ENCODE results near the gene ZNF385B. TPM values are rescaled to one million over a fixed set of nuclear protein-coding genes. Genes with fewer than 3 reads are reported as not detected.

ZNF385B gene
- total RNA-seq, 1 experiment from 2014 or later, result 0.57 TPM

GRCh38 chr2:179875864-179876263, 14.5 kb upstream of the ZNF385B start:
- H3K9me3 Mint-ChIP-seq (ENCODE audit: low read depth, unreplicated experiment), result no peaks in the 10 kb centered on the region
- no peak overlapping the region for H3K4me3 Mint-ChIP-seq (ENCODE audit: low read depth, unreplicated experiment)
- peaks cover 24% of the 10 kb centered on the region for H3K27me3 Mint-ChIP-seq (ENCODE audit: unreplicated experiment)
- no peaks in the 10 kb centered on the region for H3K36me3 Mint-ChIP-seq (ENCODE audit: insufficient read depth, unreplicated experiment)
- BruUV-seq (replicated peaks), result no TSS peak
- no peaks in the 10 kb centered on the region for H3K4me1 Mint-ChIP-seq (ENCODE audit: low read depth, unreplicated experiment)
- no peak overlapping the region for H3K27ac Mint-ChIP-seq (ENCODE audit: unreplicated experiment)
- intact Hi-C loops (cut with micrococcal nuclease; ENCODE audit: unreplicated experiment), result no loop called here
- TF ChIP-seq CTCF (IDR thresholded peaks at IDR 0.05; ENCODE audit: unreplicated experiment), result no peak
- no peak for DNase-seq
- CTCF ChIA-PET, result interaction anchor here (0.6 kb wide), 1 partner anchor 116 kb away, joined by 3 read pairs; no protein-coding TSS in a partner anchor

GRCh38 chr2:179862898-179863458, 1.6 kb upstream of the ZNF385B start:
- intact Hi-C loops (cut with micrococcal nuclease; ENCODE audit: unreplicated experiment), result no loop called here
- DNase-seq, result no peak
- H3K27ac Mint-ChIP-seq (ENCODE audit: unreplicated experiment), result no peak overlapping the region
- TF ChIP-seq CTCF (IDR thresholded peaks at IDR 0.05; ENCODE audit: unreplicated experiment), result no peak
- H3K36me3 Mint-ChIP-seq (ENCODE audit: insufficient read depth, unreplicated experiment), result peaks cover 6% of the 10 kb centered on the region
- CTCF ChIA-PET, result interaction anchor here (0.5 kb wide), 1 partner anchor 24 kb away, joined by 3 read pairs; no protein-coding TSS in a partner anchor
- no peak overlapping the region for H3K4me3 Mint-ChIP-seq (ENCODE audit: low read depth, unreplicated experiment)
- H3K4me1 Mint-ChIP-seq (ENCODE audit: low read depth, unreplicated experiment), result peaks cover 15% of the 10 kb centered on the region
- BruUV-seq (replicated peaks), result no TSS peak
- peaks cover 45% of the 10 kb centered on the region for H3K27me3 Mint-ChIP-seq (ENCODE audit: unreplicated experiment)
- H3K9me3 Mint-ChIP-seq (ENCODE audit: low read depth, unreplicated experiment), result no peaks in the 10 kb centered on the region

- no TSS peak for BruUV-seq (replicated peaks)
- CTCF ChIA-PET, result no interaction called here
- intact Hi-C loops (cut with micrococcal nuclease; ENCODE audit: unreplicated experiment), result no loop called here
Measured at GRCh38 chr2:179861027-179861415, 391 bp downstream of the ZNF385B start.

GRCh38 chr2:179860255-179861026, 971 bp downstream of the ZNF385B start:
- peaks cover 22% of the 10 kb centered on the region for H3K4me1 Mint-ChIP-seq (ENCODE audit: low read depth, unreplicated experiment)
- H3K9me3 Mint-ChIP-seq (ENCODE audit: low read depth, unreplicated experiment), result no peaks in the 10 kb centered on the region
- H3K36me3 Mint-ChIP-seq (ENCODE audit: insufficient read depth, unreplicated experiment), result peaks cover 6% of the 10 kb centered on the region
- no peak for DNase-seq
- TF ChIP-seq CTCF (IDR thresholded peaks at IDR 0.05; ENCODE audit: unreplicated experiment), result no peak
- H3K4me3 Mint-ChIP-seq (ENCODE audit: low read depth, unreplicated experiment), result peak overlapping the region; percentile 72
- intact Hi-C loops (cut with micrococcal nuclease; ENCODE audit: unreplicated experiment), result no loop called here
- CTCF ChIA-PET, result no interaction called here
- peaks cover 68% of the 10 kb centered on the region for H3K27me3 Mint-ChIP-seq (ENCODE audit: unreplicated experiment)
- no TSS peak for BruUV-seq (replicated peaks)
- H3K27ac Mint-ChIP-seq (ENCODE audit: unreplicated experiment), result no peak overlapping the region

More at GRCh38 chr2:179861027-179861415, 391 bp downstream of the ZNF385B start:
- Mint-ChIP-seq H3K4me1 (ENCODE audit: low read depth, unreplicated experiment) (peaks cover 22% of the 10 kb centered on the region), H3K4me3 (ENCODE audit: low read depth, unreplicated experiment) (peak overlapping the region; percentile 72), H3K27ac (ENCODE audit: unreplicated experiment) (no peak overlapping the region), H3K9me3 (ENCODE audit: low read depth, unreplicated experiment) (no peaks in the 10 kb centered on the region), H3K27me3 (ENCODE audit: unreplicated experiment) (peaks cover 65% of the 10 kb centered on the region), H3K36me3 (ENCODE audit: insufficient read depth, unreplicated experiment) (peaks cover 6% of the 10 kb centered on the region)
- TF ChIP-seq CTCF (IDR thresholded peaks at IDR 0.05; ENCODE audit: unreplicated experiment), result no peak
- peak; percentile 37 for DNase-seq

All from Calu3 (cell line).